Measurements from ENCODE around the gene HIVEP2. TPM values are rescaled to one million over a fixed set of nuclear protein-coding genes. Genes with fewer than 3 reads are reported as not detected.

HIVEP2 gene
- total RNA-seq, 2 donors from 2014 or later = 1.7 to 2.4 TPM

GRCh38 chr6:142926494-142927270 is 18.3 kb downstream of the HIVEP2 start:
- Histone ChIP-seq H3K27me3 (ENCODE audit: control insufficient read depth, insufficient read depth, low read length, poor library complexity, severe bottlenecking) (peaks cover 37% of the 10 kb centered on the region), H3K4me1 (ENCODE audit: control insufficient read depth, insufficient read depth, low read length) (peaks cover 4% of the 10 kb centered on the region), H3K27ac (ENCODE audit: low read depth, low read length) (no peak overlapping the region), H3K4me3 (ENCODE audit: low read length) (peak overlapping the region; percentile 84), H3K9ac (ENCODE audit: extremely low read depth, low read length, poor library complexity, severe bottlenecking) (peak overlapping the region; percentile 45), H3K36me3 (ENCODE audit: control insufficient read depth, insufficient read depth, low read length) (no peaks in the 10 kb centered on the region), H3K9me3 (ENCODE audit: control insufficient read depth, low read length) (no peaks in the 10 kb centered on the region)
- Mint-ChIP-seq H3K4me3 (peak overlapping the region; percentile 66), H3K9me3 (no peaks in the 10 kb centered on the region), H3K27me3 (ENCODE audit: insufficient read depth) (peaks cover 7% of the 10 kb centered on the region), H3K4me1 (peaks cover 8% of the 10 kb centered on the region), H3K27ac (no peak overlapping the region), H3K36me3 (ENCODE audit: low read depth) (no peaks in the 10 kb centered on the region)
- DNase-seq = peak; percentile 86
- 1 to 3% methylated on average over 23 to 75 of the region's 75 CpGs for WGBS, 2 experiments (ENCODE audit: insufficient coverage in 1 of 2, insufficient read length in 1 of 2)
- no peak for TF ChIP-seq CTCF (conservative IDR thresholded peaks at IDR 0.05)

GRCh38 chr6:142926177-142926493 is 18.8 kb downstream of the HIVEP2 start:
- Histone ChIP-seq H3K9me3 (ENCODE audit: control insufficient read depth, low read length) (no peaks in the 10 kb centered on the region), H3K9ac (ENCODE audit: extremely low read depth, low read length, poor library complexity, severe bottlenecking) (peak overlapping the region; percentile 45), H3K27ac (ENCODE audit: low read depth, low read length) (no peak overlapping the region), H3K4me3 (ENCODE audit: low read length) (peak overlapping the region; percentile 84), H3K36me3 (ENCODE audit: control insufficient read depth, insufficient read depth, low read length) (no peaks in the 10 kb centered on the region), H3K4me1 (ENCODE audit: control insufficient read depth, insufficient read depth, low read length) (peaks cover 4% of the 10 kb centered on the region), H3K27me3 (ENCODE audit: control insufficient read depth, insufficient read depth, low read length, poor library complexity, severe bottlenecking) (peaks cover 37% of the 10 kb centered on the region)
- Mint-ChIP-seq H3K27me3 (ENCODE audit: insufficient read depth) (peaks cover 7% of the 10 kb centered on the region), H3K9me3 (no peaks in the 10 kb centered on the region), H3K27ac (no peak overlapping the region), H3K36me3 (ENCODE audit: low read depth) (no peaks in the 10 kb centered on the region), H3K4me3 (peak overlapping the region; percentile 66), H3K4me1 (peaks cover 8% of the 10 kb centered on the region)
- WGBS, 2 experiments (ENCODE audit: insufficient coverage in 1 of 2, insufficient read length in 1 of 2) = 81% methylated on average over 2 of the region's 2 CpGs; no CpG with 5 or more reads in 1 of the 2 experiments
- DNase-seq = no peak
- TF ChIP-seq CTCF (conservative IDR thresholded peaks at IDR 0.05) = no peak

GRCh38 chr6:142925575-142926110 is 19.3 kb downstream of the HIVEP2 start:
- 87 to 100% methylated on average over 2 to 5 of the region's 7 CpGs for WGBS, 2 experiments (ENCODE audit: insufficient coverage in 1 of 2, insufficient read length in 1 of 2)
- no peak overlapping the region for H3K27ac ChIP-seq (ENCODE audit: low read depth, low read length)
- Mint-ChIP-seq H3K4me3 (no peak overlapping the region), H3K36me3 (ENCODE audit: low read depth) (no peaks in the 10 kb centered on the region), H3K27ac (no peak overlapping the region), H3K4me1 (peaks cover 8% of the 10 kb centered on the region), H3K27me3 (ENCODE audit: insufficient read depth) (peaks cover 7% of the 10 kb centered on the region), H3K9me3 (no peaks in the 10 kb centered on the region)
- no peaks in the 10 kb centered on the region for H3K36me3 ChIP-seq (ENCODE audit: control insufficient read depth, insufficient read depth, low read length)
- DNase-seq = no peak
- no peaks in the 10 kb centered on the region for H3K9me3 ChIP-seq (ENCODE audit: control insufficient read depth, low read length)
- peaks cover 37% of the 10 kb centered on the region for H3K27me3 ChIP-seq (ENCODE audit: control insufficient read depth, insufficient read depth, low read length, poor library complexity, severe bottlenecking)
- no peak for TF ChIP-seq CTCF (conservative IDR thresholded peaks at IDR 0.05)
- H3K4me1 ChIP-seq (ENCODE audit: control insufficient read depth, insufficient read depth, low read length) = peaks cover 4% of the 10 kb centered on the region
- H3K9ac ChIP-seq (ENCODE audit: extremely low read depth, low read length, poor library complexity, severe bottlenecking) = no peak overlapping the region
- H3K4me3 ChIP-seq (ENCODE audit: low read length) = no peak overlapping the region

Data from endodermal cell (in vitro differentiated cells).